GM18517 (cell line): ENCODE results near the gene ARHGAP12.
A peak's percentile ranks its signal among the peaks of the same experiment; 100 is the strongest.

Experiments used
- ATAC-seq: cut with Tn5 transposase; IDR thresholded peaks from one replicate; pipeline ENCODE4 v1.9.1; 2021; ENCODE audit warnings: mild to moderate bottlenecking, moderate library complexity; ENCODE audit not compliant: unreplicated experiment

The ARHGAP12 gene

GRCh38 chr10:31885971-31886370, 42.7 kb downstream of the ARHGAP12 start:
- no peak for ATAC-seq

- ATAC-seq, result no peak
These were observed 44.2 kb downstream of the ARHGAP12 start for GRCh38 chr10:31884386-31884785.

- no peak for ATAC-seq
These were observed 45.2 kb downstream of the ARHGAP12 start for GRCh38 chr10:31883397-31883796.

- no peak for ATAC-seq
These were observed 50.1 kb downstream of the ARHGAP12 start for GRCh38 chr10:31878486-31878885.

DNA sequence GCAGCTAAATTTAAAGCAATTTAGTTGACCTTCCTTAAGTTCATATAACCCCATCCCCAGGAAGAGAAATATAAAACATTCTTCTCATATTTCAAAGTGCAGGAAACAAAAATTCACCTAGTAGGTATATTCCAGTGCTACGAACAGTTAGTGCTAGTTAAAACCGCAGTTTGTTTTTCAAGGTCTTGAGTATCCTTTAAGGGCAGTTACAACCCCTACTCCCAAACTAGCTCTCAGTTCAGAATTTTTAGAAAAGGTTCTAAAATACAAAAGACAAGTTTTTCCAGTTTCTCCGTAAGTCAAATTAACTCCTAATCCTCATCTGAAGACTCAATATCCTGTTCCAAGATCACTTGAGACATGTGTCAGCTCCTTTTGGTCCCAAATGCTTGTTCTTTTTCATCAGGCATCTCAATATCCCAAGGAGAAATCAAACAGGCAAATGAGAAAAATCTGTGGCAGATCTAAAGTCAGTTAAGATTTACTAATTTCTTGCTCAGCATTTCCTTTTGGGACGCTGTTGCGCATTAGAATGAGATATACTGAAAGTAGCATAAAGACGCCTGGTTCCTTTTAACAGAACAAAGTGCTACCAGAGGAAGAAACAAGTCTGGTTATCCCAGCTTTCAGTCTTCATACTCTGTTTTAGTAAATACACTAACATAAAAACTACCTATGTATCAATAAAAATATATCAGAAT, 51.8 kb downstream of the ARHGAP12 start:
- no peak for ATAC-seq

GRCh38 chr10:31875608-31876007, 53.0 kb downstream of the ARHGAP12 start:
- ATAC-seq, result peak; percentile 91

- ATAC-seq, result no peak
These were observed 54.9 kb downstream of the ARHGAP12 start for GRCh38 chr10:31873724-31874123.

DNA sequence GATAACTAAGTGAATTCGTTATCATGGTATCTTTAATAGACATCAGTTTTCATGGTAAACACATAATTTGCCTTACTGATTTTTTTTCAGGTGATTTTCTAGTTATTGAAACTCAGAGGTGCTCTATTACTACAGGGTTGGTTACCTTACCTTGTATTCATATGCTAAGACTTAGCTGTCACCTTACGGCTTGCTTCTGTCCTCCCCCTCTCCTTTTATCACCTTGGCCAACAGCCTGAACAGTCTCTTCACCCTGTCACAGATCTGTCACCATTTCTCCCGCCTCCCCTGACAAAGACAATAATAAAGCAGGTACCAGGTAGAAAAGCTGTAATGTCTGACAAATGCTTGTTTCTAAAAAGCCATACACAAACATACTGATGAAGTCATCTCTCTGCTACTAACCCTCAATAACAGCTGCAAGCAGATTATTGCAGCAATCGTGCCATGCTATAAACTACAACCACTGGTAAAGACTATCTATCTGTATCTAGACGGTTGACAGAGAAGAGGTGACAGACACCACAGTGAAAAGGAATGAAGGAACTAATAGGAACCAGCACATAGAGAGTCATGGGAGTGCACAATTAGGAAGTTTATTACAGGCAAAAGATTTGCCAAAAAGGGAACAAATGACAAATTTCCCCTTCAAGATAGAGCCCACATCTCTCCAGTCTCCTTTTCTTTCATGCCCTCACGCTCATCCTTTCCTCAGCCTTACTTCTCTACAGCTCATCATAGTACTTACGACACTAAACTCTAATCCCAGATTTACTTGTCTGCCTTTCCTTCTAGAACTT, 57.2 kb downstream of the ARHGAP12 start:
- no peak for ATAC-seq

- ATAC-seq, result no peak
These were observed 61.0 kb downstream of the ARHGAP12 start for GRCh38 chr10:31867646-31868045.

GRCh38 chr10:31866118-31866670, 62.4 kb downstream of the ARHGAP12 start:
- ATAC-seq, result no peak

GRCh38 chr10:31864834-31865518, 63.7 kb downstream of the ARHGAP12 start:
- ATAC-seq, result no peak

DNA sequence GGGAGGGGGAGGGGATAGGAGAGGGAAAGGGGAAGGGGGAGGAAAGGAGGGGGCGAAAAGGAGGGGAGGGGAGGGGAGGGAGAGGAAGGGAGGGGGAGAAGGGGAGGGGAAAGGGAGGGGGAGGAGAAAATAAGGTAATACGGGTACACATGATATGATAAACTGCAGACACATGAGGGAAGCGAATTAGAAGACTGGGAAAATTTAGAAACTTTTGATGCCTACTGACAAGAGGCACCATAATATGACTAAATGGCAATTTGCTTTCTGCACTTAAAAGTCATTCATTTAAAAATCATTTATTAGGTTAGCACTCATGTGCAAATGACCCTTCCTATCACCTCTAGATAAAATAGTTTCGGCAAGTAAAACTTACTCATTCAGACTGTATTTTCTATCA, 73.6 kb downstream of the ARHGAP12 start:
- no peak for ATAC-seq

- no peak for ATAC-seq
These were observed 75.0 kb downstream of the ARHGAP12 start for GRCh38 chr10:31853629-31854028.

DNA sequence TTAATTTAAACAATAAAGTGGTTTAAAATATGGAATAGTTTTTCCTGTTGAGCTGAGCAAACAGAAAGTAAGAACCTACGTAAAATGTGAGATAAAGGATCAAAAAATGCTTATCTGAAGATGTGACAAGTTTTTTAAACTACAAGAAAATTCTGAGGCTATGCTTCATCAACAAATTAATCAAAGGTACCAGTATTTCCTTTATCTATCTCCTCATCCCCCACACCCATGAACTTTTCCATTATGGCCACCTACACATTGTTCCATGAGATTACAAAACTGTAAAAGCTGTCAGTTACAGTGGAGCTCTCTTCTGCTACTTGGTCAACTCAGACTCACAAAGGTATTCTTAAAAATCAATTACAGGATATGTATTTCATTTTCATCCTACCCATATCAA, 77.4 kb downstream of the ARHGAP12 start:
- no peak for ATAC-seq

- no peak for ATAC-seq
These were observed 81.1 kb downstream of the ARHGAP12 start for GRCh38 chr10:31847515-31847914.

- ATAC-seq, result no peak
These were observed 89.9 kb downstream of the ARHGAP12 start for GRCh38 chr10:31838709-31839108.

GRCh38 chr10:31838065-31838464, 90.6 kb downstream of the ARHGAP12 start:
- no peak for ATAC-seq

GRCh38 chr10:31836569-31837406, 91.8 kb downstream of the ARHGAP12 start:
- no peak for ATAC-seq

- no peak for ATAC-seq
These were observed 94.9 kb downstream of the ARHGAP12 start for GRCh38 chr10:31833753-31834152.

- ATAC-seq, result no peak
These were observed 96.4 kb downstream of the ARHGAP12 start for GRCh38 chr10:31832261-31832660.

- no peak for ATAC-seq
These were observed 97.7 kb downstream of the ARHGAP12 start for GRCh38 chr10:31830887-31831286.
